ENCODE measurements around the gene BTBD9.
"Not testable (repeated sequence)": the region's sequence is repeated elsewhere in the genome, so short reads cannot be mapped to it uniquely, and the experiment has no call there.

BTBD9 gene

DNA sequence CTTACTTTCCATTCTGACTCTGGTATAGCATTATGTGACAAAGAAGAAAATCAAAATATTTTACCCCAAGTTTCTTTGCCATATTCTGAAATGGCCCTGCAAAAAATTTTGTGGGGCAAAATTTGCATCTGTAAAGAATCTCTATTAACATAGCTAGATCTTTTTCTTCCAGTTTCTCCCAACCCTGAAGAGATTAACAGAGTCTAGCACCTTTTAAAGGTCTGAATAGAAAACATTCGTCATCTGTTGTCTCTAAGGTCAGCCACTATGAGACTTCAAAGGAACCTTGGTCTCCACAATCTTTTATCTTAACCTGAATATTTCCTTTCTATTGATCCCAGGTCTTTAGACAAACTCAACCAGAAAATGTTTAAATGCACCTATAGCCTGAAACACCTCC lies 205.7 kb downstream of the BTBD9 start:
- FAIRE-seq (no peak), DNase-seq (ENCODE audit: low spot score) (no peak)

DNA sequence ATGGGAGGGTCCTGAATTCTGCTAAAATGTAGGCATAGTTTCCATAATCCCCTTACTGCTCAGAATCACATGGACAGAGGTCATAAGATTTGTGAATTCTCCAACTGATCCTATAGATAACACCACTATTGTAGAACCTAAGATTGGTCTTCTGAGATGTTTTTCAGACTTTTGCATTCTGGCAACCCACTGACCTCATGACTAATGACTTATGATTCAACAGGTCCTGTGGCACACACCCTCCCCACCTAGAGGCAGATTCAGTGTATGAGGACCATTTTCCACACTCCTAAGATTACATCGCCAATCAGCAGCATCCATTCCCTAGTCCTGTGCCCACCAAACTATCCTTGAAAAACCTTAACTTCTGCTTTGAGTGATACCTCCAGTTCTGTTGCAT lies 207.2 kb downstream of the BTBD9 start:
- DNase-seq (ENCODE audit: low spot score) = peak; percentile 13
- no peak for FAIRE-seq

DNA sequence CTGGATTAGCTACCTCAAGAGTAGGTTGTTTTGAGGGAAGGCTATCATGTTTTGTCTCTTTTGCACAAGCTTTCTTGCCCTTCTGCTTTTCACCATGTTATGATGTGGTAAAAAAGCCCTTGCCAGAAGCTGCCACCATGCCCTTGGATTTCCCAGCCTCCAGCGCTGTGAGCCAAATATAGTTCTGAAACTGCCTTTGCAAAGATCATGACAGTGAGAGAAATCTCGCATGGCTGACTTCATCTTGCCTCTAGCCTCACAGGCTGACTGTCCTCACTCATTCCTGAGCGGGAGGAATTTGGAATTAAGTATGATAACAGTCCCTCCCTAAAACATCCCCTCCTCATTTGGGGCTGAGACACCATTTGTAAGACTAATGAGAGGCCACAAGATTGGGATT lies 207.7 kb downstream of the BTBD9 start:
- no peak for FAIRE-seq
- no peak for DNase-seq (ENCODE audit: low spot score)

DNA sequence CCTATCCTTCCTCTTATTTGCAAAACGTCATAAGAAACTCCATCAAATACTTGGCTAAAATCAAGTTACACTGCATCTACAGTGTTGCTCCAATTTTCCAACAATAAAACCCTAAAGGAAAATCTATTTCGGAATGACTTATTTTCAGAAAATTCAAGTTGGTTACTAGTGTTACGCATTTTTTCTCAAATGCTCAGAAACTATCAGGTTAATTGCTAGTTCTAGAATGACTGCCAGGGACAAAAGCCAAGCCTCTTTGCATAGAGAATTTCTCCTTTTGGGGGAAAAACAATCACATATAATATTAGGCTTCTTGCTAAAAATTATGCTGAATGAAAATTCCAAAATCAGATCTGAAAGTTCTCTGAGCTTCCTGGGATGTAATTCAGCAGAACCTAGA lies 210.2 kb downstream of the BTBD9 start:
- DNase-seq (ENCODE audit: low spot score) (no peak), FAIRE-seq (no peak)

DNA sequence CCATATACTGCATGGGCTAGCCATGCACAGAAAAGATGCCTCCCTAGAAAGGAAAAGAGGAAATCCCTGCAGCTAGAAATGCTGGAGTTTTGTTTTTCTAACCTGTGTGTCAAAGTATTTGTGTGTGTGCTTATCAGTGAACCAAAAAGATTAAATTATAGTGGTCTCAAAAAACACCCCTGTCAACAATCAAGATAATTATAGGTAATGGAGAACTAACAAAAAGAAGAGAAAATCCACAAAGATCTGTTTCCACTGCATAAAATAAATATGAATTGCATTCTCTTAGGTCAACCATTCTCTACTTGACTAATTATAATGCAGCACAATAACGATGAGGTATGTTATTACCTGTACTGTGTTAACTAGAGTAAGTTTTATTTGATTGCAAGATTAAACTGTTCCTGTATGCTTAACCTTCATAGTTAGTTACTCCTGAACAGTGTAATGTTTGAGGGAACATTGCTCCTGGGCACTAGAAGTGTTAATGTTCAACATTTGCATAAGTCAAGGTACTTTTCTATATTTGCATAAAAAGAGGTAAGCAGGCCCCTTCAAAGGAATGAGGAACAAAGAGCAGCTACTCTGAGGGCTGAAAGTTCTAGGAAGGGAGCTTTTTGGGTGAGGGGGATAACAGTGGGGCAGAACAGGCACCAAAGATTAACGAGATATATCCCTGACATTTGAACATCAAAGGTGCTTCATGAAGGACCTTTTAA lies 212.1 kb downstream of the BTBD9 start:
- no peak for FAIRE-seq

DNA sequence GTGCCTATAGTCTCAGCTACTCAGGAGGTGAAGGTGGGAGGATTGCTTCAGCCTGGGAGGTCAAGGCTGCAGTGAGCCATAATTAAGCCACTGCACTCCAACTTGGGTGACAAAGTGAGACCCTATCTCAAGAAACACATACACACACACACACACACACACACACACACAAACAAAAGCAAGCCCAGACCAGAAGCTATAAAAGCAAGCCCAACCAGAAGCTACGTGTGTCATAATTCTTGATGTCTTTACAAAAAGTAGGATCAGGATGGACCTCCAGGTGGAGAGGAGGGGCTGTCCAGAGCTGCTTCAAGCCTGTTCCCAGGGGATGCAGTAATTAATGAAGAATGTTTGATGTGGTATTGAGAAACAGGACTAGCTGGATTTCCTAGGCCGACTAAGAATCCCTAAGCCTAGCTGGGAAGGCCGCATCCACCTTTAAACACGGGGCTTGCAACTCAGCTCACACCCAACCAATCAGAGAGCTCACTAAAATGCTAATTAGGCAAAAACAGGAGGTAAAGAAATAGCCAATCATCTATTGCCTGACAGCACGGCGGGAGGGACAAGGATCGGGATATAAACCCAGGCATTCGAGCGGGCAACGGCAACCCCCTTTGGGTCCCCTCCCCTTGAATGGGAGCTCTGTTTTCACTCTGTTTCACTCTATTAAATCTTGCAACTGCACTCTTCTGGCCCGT lies 213.8 kb downstream of the BTBD9 start:
- DNase-seq (ENCODE audit: low spot score); FAIRE-seq: not testable (repeated sequence)

More for the DNA sequence above, 212.1 kb downstream of the BTBD9 start:
- no peak for DNase-seq (ENCODE audit: low spot score)

DNA sequence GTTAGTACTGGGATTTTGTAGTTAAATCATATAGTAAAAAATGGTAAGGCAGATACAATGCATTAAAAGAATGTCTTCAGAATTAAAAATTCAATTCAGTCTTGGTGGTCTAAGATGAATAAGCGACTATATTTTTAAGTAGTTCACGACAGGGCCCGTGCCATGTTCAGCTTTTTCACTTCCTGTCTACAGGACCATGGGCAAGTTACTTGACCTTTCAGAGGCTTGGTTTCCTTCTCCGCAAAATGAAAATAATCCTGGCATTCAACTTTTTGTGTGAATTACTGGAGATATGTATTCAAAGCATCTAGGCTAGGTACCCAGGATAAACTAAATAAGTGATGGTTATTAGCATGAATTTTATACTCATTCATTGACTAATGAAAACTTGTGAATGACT lies 216.0 kb downstream of the BTBD9 start:
- no peak for FAIRE-seq
- DNase-seq (ENCODE audit: low spot score) = no peak

DNA sequence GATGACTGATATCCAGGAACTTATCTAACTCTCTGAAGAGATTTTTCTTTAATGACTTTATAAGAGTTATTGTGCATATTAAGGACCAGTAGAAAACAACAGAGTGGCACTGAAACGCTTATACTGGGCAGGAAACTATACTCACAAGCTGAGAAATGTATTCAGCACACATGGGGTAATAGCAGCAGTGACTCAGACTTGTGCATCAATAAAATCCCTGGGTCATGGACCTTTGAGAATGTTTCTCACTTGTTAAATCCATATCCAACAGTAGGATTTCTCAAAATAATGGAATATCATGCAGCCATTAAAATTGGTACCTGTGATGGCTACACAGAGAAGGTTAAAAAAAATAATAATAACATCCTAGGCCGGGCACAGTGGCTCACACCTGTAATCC lies 219.5 kb downstream of the BTBD9 start:
- no peak for DNase-seq (ENCODE audit: low spot score)
- no peak for FAIRE-seq

DNA sequence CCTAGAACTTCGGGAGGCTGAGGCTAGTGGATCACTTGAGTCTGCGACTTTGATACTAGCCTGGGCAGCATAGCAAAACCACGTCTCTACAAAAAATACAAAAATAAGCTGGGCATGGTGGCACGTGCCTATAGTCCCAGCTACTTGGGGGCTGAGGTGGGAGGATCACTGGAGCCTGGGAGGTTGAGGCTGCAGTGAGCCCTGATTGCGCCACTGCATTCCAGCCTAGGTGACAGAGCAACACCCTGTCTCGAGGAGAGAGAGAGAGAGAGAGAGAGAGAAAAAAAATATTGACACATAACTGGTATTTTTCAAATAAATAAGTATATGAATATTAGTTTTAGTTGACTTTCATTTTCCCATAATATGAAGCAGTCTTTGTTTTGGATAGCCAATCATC lies 222.2 kb downstream of the BTBD9 start:
- DNase-seq (ENCODE audit: low spot score) (no peak), FAIRE-seq (no peak)

DNA sequence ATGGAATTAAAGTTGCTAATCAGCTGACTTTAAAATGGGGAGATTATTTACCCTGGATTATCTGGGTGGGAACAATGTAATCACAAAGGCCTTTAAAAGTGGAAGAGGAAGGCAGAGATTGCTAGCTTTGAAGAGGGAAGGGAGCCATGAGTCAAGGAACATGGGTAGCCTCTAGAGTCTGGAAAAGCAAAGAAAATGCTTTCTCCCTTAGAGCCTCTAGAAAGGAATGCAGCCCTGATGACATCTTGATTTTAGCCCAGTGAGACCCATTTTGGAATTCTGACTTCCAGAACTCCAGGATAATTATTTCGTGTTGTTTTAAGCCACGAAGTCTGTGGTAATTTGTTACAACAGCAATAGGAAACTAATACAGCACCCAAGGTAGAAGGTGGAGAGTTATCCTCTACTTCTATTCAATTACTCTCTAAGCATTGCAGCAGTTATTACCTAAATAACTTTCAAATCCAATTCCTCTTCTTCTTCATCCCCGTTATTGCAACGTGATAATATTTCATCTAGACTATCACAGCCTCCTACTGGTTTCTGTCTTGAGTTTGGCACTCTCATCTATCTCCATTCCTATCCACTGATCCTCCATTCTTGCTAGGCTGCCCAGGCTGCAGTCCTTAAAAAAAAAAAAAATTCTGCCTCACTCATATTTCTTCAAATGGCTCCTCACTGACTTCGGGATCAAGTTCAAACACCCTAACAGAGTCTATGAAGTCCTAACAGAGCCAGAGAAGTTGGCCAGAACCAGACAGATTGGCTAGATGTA lies 224.3 kb downstream of the BTBD9 start:
- FAIRE-seq (no peak), DNase-seq (ENCODE audit: low spot score) (no peak)

DNA sequence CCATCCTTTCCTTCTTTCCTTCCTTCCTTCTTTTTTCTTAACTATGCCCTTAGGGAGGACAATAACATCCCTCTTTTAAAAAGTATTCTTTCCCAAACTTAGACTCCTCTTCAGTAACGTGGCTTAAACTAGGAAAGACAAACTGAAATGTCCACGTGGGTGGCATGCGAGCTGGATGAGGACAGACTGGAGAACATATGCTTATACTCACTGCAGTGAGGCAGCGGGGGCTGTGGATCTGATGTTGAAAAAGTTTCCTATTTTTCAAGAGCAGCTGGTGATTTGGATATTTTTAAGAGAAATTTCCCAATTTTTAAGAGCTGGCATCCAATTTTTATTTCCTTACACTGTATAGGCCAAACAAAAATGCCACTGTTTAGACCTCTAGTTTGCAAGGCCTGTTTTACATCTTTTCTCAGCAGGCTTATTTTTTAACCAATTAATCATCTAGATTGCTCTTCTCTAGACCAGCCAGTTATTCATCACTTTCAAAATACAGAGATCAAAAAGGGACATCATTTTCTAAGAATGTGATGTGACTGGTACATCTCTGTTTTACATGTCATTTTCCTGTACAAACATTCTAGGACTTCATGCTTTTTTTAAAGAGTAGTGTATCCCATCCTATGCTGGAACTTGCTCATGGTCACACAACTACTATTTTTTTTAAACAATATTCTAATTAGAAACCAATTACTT lies 226.5 kb downstream of the BTBD9 start:
- FAIRE-seq = no peak

DNA sequence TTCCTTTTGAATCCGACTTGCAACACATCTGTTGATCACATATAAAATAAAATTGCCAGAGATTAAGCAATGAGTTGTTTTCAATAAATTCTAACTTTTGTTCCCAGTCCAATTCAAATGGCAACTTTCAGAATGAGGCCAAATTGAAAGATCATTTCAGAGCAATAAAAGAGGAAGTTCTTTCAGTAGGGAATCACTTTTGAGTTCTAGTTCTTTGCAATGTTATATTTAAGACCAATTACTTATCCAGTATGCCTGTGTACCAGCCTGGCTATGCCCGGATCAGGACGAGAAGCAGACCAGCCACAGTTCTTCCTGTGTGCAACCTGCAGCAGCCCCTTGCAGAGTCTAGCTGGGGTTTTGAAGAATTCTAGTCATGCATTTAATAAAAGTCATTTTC lies 232.5 kb downstream of the BTBD9 start:
- no peak for FAIRE-seq
- no peak for DNase-seq (ENCODE audit: low spot score)

More for the DNA sequence above, 226.5 kb downstream of the BTBD9 start:
- no peak for DNase-seq (ENCODE audit: low spot score)

DNA sequence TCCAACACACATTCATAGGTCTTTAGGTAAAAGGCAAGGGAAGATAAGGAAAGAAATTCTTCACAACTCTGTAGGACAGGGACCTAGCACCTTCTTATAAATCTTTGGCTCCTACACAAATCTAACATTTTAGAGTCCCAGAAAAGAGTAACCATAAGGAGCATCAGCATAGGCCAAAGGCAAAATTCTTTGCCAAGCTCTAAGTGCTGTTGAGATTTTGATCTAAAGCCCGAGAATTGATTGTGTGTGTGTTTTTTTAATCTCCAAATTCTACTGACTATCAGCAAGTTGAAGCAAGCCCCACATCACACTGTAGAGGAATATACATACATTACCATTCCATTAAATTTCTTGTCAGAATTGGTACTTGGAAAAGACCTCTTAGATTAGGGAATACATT lies 233.6 kb downstream of the BTBD9 start:
- no peak for FAIRE-seq
- no peak for DNase-seq (ENCODE audit: low spot score)

DNA sequence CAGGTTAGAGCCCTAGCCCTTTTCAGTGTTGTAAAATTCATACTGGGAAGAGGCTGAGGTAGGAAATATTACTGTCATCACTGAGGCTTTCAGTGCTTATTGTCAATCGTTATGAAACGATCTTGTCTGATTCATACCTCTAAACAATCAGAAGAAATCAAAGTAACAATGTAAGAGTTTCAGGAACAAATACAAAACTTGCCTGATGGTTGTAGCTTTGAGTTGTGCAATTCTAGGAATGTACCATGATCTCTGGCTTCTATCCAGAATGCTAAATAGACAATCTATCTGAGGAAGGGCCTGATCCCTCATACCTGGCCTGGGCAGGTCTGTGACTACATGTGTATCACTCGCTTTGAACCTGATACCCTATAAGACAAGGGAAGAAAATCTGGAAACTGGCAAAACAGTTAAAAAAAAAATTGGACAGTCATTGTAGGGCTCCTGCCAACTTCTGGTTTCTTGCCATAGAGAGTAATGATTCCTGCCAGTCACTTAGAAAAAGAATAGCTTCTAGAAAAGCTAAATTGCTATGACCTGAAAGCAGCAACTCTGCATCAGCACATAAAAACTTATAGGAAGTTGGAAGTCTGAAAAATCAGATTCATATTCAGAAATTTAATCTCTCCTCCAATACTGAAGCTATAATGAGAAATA lies 234.7 kb downstream of the BTBD9 start:
- no peak for FAIRE-seq
- no peak for DNase-seq (ENCODE audit: low spot score)

DNA sequence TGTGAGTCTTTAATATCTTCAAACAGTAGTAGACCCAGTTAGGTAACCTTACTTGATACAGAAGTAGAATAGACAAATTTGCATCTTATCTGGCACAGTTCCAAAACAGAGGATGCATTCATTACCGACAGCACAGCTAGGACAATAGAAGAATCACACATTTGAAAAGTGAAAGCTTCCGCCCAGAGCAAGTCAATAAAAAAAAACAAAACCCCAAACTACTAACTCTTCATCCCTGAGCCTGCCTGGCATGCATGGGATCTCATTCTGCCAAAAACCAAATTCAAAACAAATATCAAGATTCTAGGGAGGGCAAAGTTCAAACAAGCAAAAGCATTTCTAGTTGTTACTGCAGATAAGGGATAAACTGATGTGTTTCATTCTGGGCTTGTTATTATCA lies 235.4 kb downstream of the BTBD9 start:
- no peak for FAIRE-seq

DNA sequence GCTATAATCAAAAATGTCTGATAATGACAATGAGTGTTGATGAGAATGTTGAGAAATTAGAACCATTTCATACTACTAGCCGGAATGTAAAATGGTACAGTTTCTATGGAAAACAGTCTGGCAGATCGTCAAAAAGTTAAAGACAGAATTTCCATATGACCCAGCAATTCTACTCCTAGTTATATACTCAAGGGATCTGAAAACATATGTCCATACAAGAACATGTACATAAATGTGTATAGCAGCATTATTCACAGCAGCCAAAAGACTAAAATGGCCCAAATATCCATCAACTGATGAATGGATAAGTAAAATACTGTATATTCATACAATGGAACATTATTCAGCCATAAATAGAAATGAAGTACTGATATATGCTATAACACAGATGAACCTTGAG lies 236.2 kb downstream of the BTBD9 start:
- DNase-seq (ENCODE audit: low spot score) (no peak), FAIRE-seq (no peak)

More for the DNA sequence above, 235.4 kb downstream of the BTBD9 start:
- no peak for DNase-seq (ENCODE audit: low spot score)

DNA sequence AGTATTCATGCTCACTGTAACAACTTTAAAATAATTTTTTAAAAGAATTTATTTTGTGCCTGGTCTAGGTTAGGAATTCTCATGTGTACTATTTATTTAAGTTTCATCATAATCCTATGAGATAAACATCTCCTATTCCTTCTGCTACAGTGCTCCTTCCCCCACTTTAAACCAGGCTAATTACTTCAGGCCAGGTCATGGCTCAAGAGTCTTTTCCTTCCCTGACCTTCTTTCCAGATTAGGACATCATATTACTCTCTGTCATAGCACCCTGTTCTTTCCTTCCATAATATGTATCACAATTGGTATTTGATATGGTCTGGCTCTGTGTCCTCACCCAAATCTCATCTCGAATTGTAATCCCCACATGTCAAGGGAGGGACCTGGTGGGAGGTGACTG lies 239.0 kb downstream of the BTBD9 start:
- no peak for FAIRE-seq
- DNase-seq (ENCODE audit: low spot score) = no peak

DNA sequence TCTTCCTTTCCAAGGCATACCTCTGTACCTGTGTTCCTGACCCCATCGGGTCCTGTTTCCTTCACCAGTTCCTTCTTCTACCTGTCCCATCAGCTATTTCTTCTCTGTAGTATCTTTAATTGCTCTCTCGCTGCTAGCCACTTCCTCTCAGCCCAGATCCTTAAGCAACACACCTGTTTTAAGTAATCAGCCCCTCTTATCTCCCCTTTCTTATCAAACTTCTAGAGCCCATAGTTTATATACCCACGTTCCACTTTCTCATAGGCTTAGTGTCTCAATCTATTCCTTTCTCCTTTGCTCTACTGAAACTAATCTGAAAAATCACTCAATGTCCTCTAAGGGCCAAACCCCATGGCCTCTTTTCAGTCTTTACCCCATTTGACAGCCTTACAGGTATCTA lies 239.6 kb downstream of the BTBD9 start:
- no peak for DNase-seq (ENCODE audit: low spot score)
- no peak for FAIRE-seq

DNA sequence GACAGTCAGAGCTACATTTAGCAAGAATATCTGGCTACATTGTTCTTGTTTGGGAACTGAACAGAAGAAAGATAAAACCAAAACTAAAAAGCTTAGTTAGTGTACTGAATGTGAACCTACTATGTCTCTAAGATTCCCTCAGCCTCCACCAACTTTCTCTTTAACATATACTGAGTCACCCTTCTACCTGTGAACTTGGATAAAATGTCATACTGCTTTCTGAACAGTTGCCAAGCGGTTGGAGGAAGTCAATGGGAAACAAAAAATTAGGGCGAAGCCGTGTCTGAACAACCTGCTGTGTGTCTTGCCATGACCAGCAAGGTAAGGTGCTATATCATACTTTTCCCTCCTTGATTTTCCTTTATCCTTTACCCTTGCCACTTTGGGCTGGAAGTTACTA lies 243.5 kb downstream of the BTBD9 start:
- no peak for FAIRE-seq
- no peak for DNase-seq (ENCODE audit: low spot score)

DNA sequence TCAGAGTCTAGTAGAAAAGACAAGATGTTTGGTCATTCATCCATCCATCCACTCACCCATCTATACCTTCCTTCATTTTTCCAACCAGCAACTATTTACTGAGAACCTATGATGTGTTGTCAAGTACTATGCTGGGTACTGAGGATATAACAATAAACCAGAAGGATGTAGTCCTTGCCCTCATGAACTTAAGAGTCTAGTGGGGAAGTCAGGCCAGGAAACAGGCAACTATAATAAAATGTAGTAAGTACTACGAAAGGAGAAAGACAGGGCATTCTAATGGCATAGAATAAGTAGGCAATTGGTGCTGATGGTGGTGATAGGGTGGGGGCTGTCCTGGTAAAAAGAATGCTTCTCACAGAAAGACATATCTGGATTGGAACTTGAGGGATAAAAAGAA lies 245.7 kb downstream of the BTBD9 start:
- FAIRE-seq (no peak), DNase-seq (ENCODE audit: low spot score) (no peak)

All from urothelium cell line (cell line).